Measurements from ENCODE around the gene FNDC10.

Gene FNDC10

GRCh38 chr1:1614954-1615255 lies 15.0 kb upstream of the FNDC10 start:
- no peak for DNase-seq
- TF ChIP-seq GATA1 (IDR thresholded peaks at IDR 0.05; ENCODE audit: low read depth, low read length): no peak
- TF ChIP-seq POLR2A (IDR thresholded peaks at IDR 0.05; ENCODE audit: low read length): no peak

- no peak for TF ChIP-seq POLR2A (IDR thresholded peaks at IDR 0.05; ENCODE audit: low read length)
- DNase-seq: peak; percentile 86 to 93
These were observed 14.4 kb upstream of the FNDC10 start for GRCh38 chr1:1614204-1614953.

- no peak for DNase-seq
- TF ChIP-seq GATA1 (IDR thresholded peaks at IDR 0.05; ENCODE audit: low read depth, low read length): no peak
- no peak for TF ChIP-seq POLR2A (IDR thresholded peaks at IDR 0.05; ENCODE audit: low read length)
These were observed 13.7 kb upstream of the FNDC10 start for GRCh38 chr1:1613509-1614082.

- TF ChIP-seq GATA1 (IDR thresholded peaks at IDR 0.05; ENCODE audit: low read depth, low read length): no peak
- TF ChIP-seq POLR2A (IDR thresholded peaks at IDR 0.05; ENCODE audit: low read length): no peak
- DNase-seq: no peak
These were observed 12.1 kb upstream of the FNDC10 start for GRCh38 chr1:1612104-1612400.

GRCh38 chr1:1610796-1611195 lies 10.9 kb upstream of the FNDC10 start:
- TF ChIP-seq POLR2A (IDR thresholded peaks at IDR 0.05; ENCODE audit: low read length): no peak
- DNase-seq: no peak

- no peak for DNase-seq
- no peak for TF ChIP-seq GATA1 (IDR thresholded peaks at IDR 0.05; ENCODE audit: low read depth, low read length)
- no peak for TF ChIP-seq POLR2A (IDR thresholded peaks at IDR 0.05; ENCODE audit: low read length)
These were observed 10.0 kb upstream of the FNDC10 start for GRCh38 chr1:1609822-1610485.

GRCh38 chr1:1606232-1606631 lies 6.3 kb upstream of the FNDC10 start:
- TF ChIP-seq GATA1 (IDR thresholded peaks at IDR 0.05; ENCODE audit: low read depth, low read length) (no peak), POLR2A (IDR thresholded peaks at IDR 0.05; ENCODE audit: low read length) (no peak)
- DNase-seq: no peak

GRCh38 chr1:1605724-1606123 lies 5.8 kb upstream of the FNDC10 start:
- TF ChIP-seq GATA1 (IDR thresholded peaks at IDR 0.05; ENCODE audit: low read depth, low read length) (no peak), POLR2A (IDR thresholded peaks at IDR 0.05; ENCODE audit: low read length) (no peak)
- no peak for DNase-seq

GRCh38 chr1:1605034-1605591 lies 5.2 kb upstream of the FNDC10 start:
- TF ChIP-seq GATA1 (IDR thresholded peaks at IDR 0.05; ENCODE audit: low read depth, low read length) (no peak), POLR2A (IDR thresholded peaks at IDR 0.05; ENCODE audit: low read length) (no peak)
- DNase-seq: peak in 1 of 2 experiments; percentile 34

- no peak for TF ChIP-seq POLR2A (IDR thresholded peaks at IDR 0.05; ENCODE audit: low read length)
- TF ChIP-seq GATA1 (IDR thresholded peaks at IDR 0.05; ENCODE audit: low read depth, low read length): no peak
- DNase-seq: no peak
These were observed 4.6 kb upstream of the FNDC10 start for GRCh38 chr1:1604374-1605033.

- DNase-seq: no peak
- TF ChIP-seq POLR2A (IDR thresholded peaks at IDR 0.05; ENCODE audit: low read length) (no peak), GATA1 (IDR thresholded peaks at IDR 0.05; ENCODE audit: low read depth, low read length) (no peak)
These were observed 3.9 kb upstream of the FNDC10 start for GRCh38 chr1:1603671-1604373.

GRCh38 chr1:1602968-1603506 lies 3.1 kb upstream of the FNDC10 start:
- TF ChIP-seq GATA1 (IDR thresholded peaks at IDR 0.05; ENCODE audit: low read depth, low read length) (no peak), POLR2A (IDR thresholded peaks at IDR 0.05; ENCODE audit: low read length) (no peak)
- DNase-seq: no peak

GRCh38 chr1:1602304-1602967 lies 2.5 kb upstream of the FNDC10 start:
- no peak for TF ChIP-seq GATA1 (IDR thresholded peaks at IDR 0.05; ENCODE audit: low read depth, low read length)
- TF ChIP-seq POLR2A (IDR thresholded peaks at IDR 0.05; ENCODE audit: low read length): no peak
- DNase-seq: no peak

Measured in erythroblast (primary cell).